Measurements from ENCODE around the gene MROH2A. TPM values are rescaled to one million over a fixed set of nuclear protein-coding genes. Genes with fewer than 3 reads are reported as not detected.

The MROH2A gene
- total RNA-seq, 2 experiments from 2014 or later, result not detected

DNA sequence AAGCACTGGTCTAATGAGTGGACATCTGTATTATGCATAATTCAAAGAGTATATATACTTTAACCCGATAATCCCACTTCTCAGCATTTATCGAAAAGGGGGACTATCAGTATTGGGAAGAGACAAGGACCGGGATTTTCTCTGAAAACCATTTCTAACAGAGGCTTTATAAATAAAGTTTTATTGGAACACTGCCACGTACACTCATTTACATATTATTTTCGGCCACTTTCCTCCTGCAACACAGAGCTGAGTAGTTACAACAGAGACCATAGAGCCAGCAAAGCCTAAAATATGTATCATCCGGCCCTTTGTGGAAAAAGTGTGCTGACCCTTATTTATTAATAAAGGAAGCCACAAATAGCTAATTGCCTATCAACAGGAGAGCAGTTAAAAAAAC lies 73.0 kb downstream of the MROH2A start:
- TF ChIP-seq, protein P1, sequence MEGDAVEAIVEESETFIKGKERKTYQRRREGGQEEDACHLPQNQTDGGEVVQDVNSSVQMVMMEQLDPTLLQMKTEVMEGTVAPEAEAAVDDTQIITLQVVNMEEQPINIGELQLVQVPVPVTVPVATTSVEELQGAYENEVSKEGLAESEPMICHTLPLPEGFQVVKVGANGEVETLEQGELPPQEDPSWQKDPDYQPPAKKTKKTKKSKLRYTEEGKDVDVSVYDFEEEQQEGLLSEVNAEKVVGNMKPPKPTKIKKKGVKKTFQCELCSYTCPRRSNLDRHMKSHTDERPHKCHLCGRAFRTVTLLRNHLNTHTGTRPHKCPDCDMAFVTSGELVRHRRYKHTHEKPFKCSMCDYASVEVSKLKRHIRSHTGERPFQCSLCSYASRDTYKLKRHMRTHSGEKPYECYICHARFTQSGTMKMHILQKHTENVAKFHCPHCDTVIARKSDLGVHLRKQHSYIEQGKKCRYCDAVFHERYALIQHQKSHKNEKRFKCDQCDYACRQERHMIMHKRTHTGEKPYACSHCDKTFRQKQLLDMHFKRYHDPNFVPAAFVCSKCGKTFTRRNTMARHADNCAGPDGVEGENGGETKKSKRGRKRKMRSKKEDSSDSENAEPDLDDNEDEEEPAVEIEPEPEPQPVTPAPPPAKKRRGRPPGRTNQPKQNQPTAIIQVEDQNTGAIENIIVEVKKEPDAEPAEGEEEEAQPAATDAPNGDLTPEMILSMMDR (IDR thresholded peaks at IDR 0.05), result no peak
- no peaks in the 10 kb centered on the region for H3K36me3 ChIP-seq (ENCODE audit: insufficient read depth, low read length)
- H3K4me3 Mint-ChIP-seq, result no peak overlapping the region
- peaks cover 24% of the 10 kb centered on the region for H3K4me1 Mint-ChIP-seq (ENCODE audit: low read depth)
- H3K9me3 Mint-ChIP-seq, result no peaks in the 10 kb centered on the region
- H3K4me1 ChIP-seq (ENCODE audit: insufficient read depth, low read length), result peaks cover 14% of the 10 kb centered on the region
- H3K27me3 Mint-ChIP-seq, result peaks cover 16% of the 10 kb centered on the region
- ATAC-seq (ENCODE audit: poor library complexity), result no peak
- POLR2A ChIA-PET, result no interaction called here
- intact Hi-C loops (cut with DNase I, micrococcal nuclease), result loop anchor here in 1 of 2 experiments (5.0 to 10.0 kb wide), 2 partner anchors 576 to 1154 kb away; partner anchors contain the start of gene GIGYF2
- H3K27me3 ChIP-seq (ENCODE audit: control insufficient read depth in 1 of 2, insufficient read depth in 2 of 2, low read length in 2 of 2), result peaks cover 4 to 9% of the 10 kb centered on the region in 2 experiments
- no peak for DNase-seq
- CTCF ChIA-PET, result interaction anchor here (1.4 kb wide), 1 partner anchor 14 kb away, joined by 3 read pairs; no protein-coding TSS in a partner anchor
- H3K9me3 ChIP-seq (ENCODE audit: control insufficient read depth in 1 of 2, insufficient read depth in 1 of 2, low read length in 2 of 2), result no peaks in the 10 kb centered on the region
- H3K36me3 Mint-ChIP-seq (ENCODE audit: low read depth), result no peaks in the 10 kb centered on the region
- no peak overlapping the region for H3K27ac ChIP-seq (ENCODE audit: low read depth in 1 of 2, low read length in 2 of 2)
- no peak overlapping the region for H3K27ac Mint-ChIP-seq
- H3K4me3 ChIP-seq (ENCODE audit: low read length), result no peak overlapping the region

DNA sequence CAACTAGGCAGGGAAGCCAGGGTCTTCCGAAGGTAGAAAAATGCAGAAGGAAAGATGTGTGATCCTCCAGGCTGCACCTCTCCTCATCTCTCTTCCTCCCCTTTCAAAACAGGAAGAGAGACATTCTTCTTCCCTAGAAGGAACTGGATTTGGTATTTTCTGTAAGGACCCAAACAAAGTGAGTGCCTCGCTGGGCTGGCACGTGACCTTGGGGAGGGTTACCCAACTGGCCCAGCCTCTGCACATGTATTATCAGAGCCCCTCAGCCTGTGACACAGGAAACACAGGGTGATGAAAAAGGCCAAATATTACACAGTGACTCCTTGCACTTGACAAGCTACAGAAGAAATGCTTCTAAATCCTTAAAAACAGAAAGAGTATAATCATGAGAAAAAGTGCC lies 73.9 kb downstream of the MROH2A start:
- ChIA-PET CTCF (interaction anchor here (1.4 kb wide), 1 partner anchor 15 kb away, joined by 3 read pairs; no protein-coding TSS in a partner anchor), POLR2A (no interaction called here)
- Mint-ChIP-seq H3K9me3 (no peaks in the 10 kb centered on the region), H3K4me1 (ENCODE audit: low read depth) (peaks cover 24% of the 10 kb centered on the region), H3K4me3 (peak overlapping the region; percentile 26), H3K36me3 (ENCODE audit: low read depth) (no peaks in the 10 kb centered on the region), H3K27ac (no peak overlapping the region), H3K27me3 (peaks cover 16% of the 10 kb centered on the region)
- Histone ChIP-seq H3K4me3 (ENCODE audit: low read length) (no peak overlapping the region), H3K36me3 (ENCODE audit: insufficient read depth, low read length) (no peaks in the 10 kb centered on the region), H3K27me3 (ENCODE audit: control insufficient read depth in 1 of 2, insufficient read depth in 2 of 2, low read length in 2 of 2) (peaks cover 4 to 9% of the 10 kb centered on the region in 2 experiments), H3K27ac (ENCODE audit: low read depth in 1 of 2, low read length in 2 of 2) (no peak overlapping the region), H3K4me1 (ENCODE audit: insufficient read depth, low read length) (peaks cover 14% of the 10 kb centered on the region), H3K9me3 (ENCODE audit: control insufficient read depth in 1 of 2, insufficient read depth in 1 of 2, low read length in 2 of 2) (no peaks in the 10 kb centered on the region)
- TF ChIP-seq, protein P1 (IDR thresholded peaks at IDR 0.05), result no peak
- ATAC-seq (ENCODE audit: poor library complexity) (no peak), DNase-seq (no peak)
- intact Hi-C loops (cut with DNase I, micrococcal nuclease), result loop anchor here in 1 of 2 experiments (5.0 to 10.0 kb wide), 2 partner anchors 577 to 1155 kb away; partner anchors contain the start of gene GIGYF2

DNA sequence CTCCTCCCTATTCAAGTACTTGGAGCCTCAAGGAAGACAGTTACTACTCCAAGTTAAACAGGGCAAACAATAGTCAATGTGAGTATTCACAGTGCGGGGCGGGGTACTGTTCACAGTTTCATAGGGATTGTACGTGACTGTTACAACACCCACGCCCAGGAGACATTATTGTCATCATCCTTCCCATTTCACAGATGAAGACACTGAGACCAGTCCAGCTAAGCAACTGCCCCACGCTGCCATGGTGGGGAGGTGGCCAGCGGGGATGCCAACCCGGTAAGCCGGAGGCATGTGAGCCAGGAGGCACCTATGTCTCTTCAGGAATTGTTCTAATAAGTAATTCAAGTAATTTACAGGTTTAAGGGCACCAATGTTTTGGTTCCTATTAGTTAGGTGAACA lies 75.2 kb downstream of the MROH2A start:
- H3K4me3 Mint-ChIP-seq, result peak overlapping the region; percentile 75
- no peaks in the 10 kb centered on the region for H3K36me3 Mint-ChIP-seq (ENCODE audit: low read depth)
- POLR2A ChIA-PET, result no interaction called here
- no peaks in the 10 kb centered on the region for H3K9me3 Mint-ChIP-seq
- H3K9me3 ChIP-seq (ENCODE audit: control insufficient read depth in 1 of 2, insufficient read depth in 1 of 2, low read length in 2 of 2), result no peaks in the 10 kb centered on the region
- intact Hi-C loops (cut with DNase I, micrococcal nuclease), result loop anchor here in 1 of 2 experiments (5.0 to 10.0 kb wide), 2 partner anchors 579 to 1156 kb away; partner anchors contain the start of gene GIGYF2
- DNase-seq, result no peak
- no peak overlapping the region for H3K27ac Mint-ChIP-seq
- peaks cover 21% of the 10 kb centered on the region for H3K4me1 ChIP-seq (ENCODE audit: insufficient read depth, low read length)
- CTCF ChIA-PET, result no interaction called here
- no peak for ATAC-seq (ENCODE audit: poor library complexity)
- no peaks in the 10 kb centered on the region for H3K36me3 ChIP-seq (ENCODE audit: insufficient read depth, low read length)
- H3K4me3 ChIP-seq (ENCODE audit: low read length), result peak overlapping the region; percentile 83
- H3K4me1 Mint-ChIP-seq (ENCODE audit: low read depth), result peaks cover 32% of the 10 kb centered on the region
- H3K27ac ChIP-seq (ENCODE audit: low read depth in 1 of 2, low read length in 2 of 2), result no peak overlapping the region
- peaks cover 16% of the 10 kb centered on the region for H3K27me3 Mint-ChIP-seq
- TF ChIP-seq, protein P1 (IDR thresholded peaks at IDR 0.05), result no peak
- peaks cover 4 to 9% of the 10 kb centered on the region in 2 experiments for H3K27me3 ChIP-seq (ENCODE audit: control insufficient read depth in 1 of 2, insufficient read depth in 2 of 2, low read length in 2 of 2)

Measured in CD4-positive, alpha-beta T cell (primary cell).